HG02798 (cell line): ENCODE results near the gene TMEM141.
"Not testable (repeated sequence)": the region's sequence is repeated elsewhere in the genome, so short reads cannot be mapped to it uniquely, and the experiment has no call there.

ENCODE experiments used
- ATAC-seq: cut with Tn5 transposase; IDR thresholded peaks from one replicate; pipeline ENCODE4 v1.9.1; 2021; ENCODE audit warnings: mild to moderate bottlenecking; ENCODE audit not compliant: unreplicated experiment, poor library complexity

TMEM141 gene

GRCh38 chr9:136754626-136755301 is 36.4 kb upstream of the TMEM141 start:
- no peak for ATAC-seq

- ATAC-seq, result not testable (repeated sequence)
Measured at GRCh38 chr9:136755302-136756133, 35.6 kb upstream of the TMEM141 start.

GRCh38 chr9:136756134-136756438 is 35.1 kb upstream of the TMEM141 start:
- no peak for ATAC-seq

GRCh38 chr9:136756836-136757235 is 34.3 kb upstream of the TMEM141 start:
- no peak for ATAC-seq

- no peak for ATAC-seq
Measured at GRCh38 chr9:136757328-136757727, 33.8 kb upstream of the TMEM141 start.

GRCh38 chr9:136757751-136758140 is 33.4 kb upstream of the TMEM141 start:
- ATAC-seq, result no peak

GRCh38 chr9:136759001-136759400 is 32.1 kb upstream of the TMEM141 start:
- no peak for ATAC-seq

- ATAC-seq, result no peak
Measured at GRCh38 chr9:136759436-136760325, 31.5 kb upstream of the TMEM141 start.

- ATAC-seq, result no peak
Measured at GRCh38 chr9:136760424-136760823, 30.7 kb upstream of the TMEM141 start.

- ATAC-seq, result not testable (repeated sequence)
Measured at GRCh38 chr9:136760834-136761544, 30.2 kb upstream of the TMEM141 start.

GRCh38 chr9:136761545-136761981 is 29.6 kb upstream of the TMEM141 start:
- no peak for ATAC-seq

GRCh38 chr9:136762221-136762691 is 28.9 kb upstream of the TMEM141 start:
- ATAC-seq, result no peak

- no peak for ATAC-seq
Measured at GRCh38 chr9:136762915-136763648, 28.1 kb upstream of the TMEM141 start.

GRCh38 chr9:136763649-136764035 is 27.5 kb upstream of the TMEM141 start:
- ATAC-seq, result no peak

GRCh38 chr9:136764301-136764891 is 26.7 kb upstream of the TMEM141 start, which contains the start of gene LCN15:
Gene LCN15, minus strand, starts transcription at chr9:136764518. Its CDS starts 30 bp downstream, at chr9:136764488.
- no peak for ATAC-seq

GRCh38 chr9:136765041-136765440 is 26.1 kb upstream of the TMEM141 start:
- no peak for ATAC-seq

- peak; percentile 65 for ATAC-seq
Measured at GRCh38 chr9:136765745-136766409, 25.3 kb upstream of the TMEM141 start.

- not testable (repeated sequence) for ATAC-seq
Measured at GRCh38 chr9:136766410-136767120, 24.6 kb upstream of the TMEM141 start.
